GM18873 (cell line): ENCODE results near the gene NLRC3.

Experiments
- ATAC-seq: cut with Tn5 transposase; IDR thresholded peaks from one replicate; pipeline ENCODE4 v1.9.1; 2021; ENCODE audit warnings: mild to moderate bottlenecking, moderate library complexity, moderate number of reproducible peaks; ENCODE audit not compliant: unreplicated experiment, low FRiP score

Gene NLRC3

GRCh38 chr16:3582276-3583165, 5.3 kb upstream of the NLRC3 start:
- no peak for ATAC-seq

DNA sequence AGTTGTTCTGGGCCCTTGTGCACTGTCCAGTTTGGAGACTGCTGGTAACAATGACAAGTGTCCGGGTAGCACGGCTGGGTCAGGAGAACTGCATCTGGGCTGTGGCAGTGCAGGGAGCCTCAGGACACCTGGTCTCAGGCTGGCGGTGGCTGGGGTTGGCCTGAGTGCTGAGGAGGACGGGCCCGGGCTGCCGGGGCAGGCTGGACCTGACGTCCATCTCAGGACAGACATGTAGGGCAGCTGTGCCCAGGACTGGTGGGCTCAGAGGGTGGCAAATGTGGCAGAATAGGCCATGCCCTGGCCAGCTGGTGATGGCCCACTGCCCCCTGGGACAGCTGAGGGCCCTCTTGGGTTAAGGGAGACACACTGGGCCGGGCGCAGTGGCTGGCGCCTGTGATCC, 4.2 kb upstream of the NLRC3 start:
- ATAC-seq, result no peak

DNA sequence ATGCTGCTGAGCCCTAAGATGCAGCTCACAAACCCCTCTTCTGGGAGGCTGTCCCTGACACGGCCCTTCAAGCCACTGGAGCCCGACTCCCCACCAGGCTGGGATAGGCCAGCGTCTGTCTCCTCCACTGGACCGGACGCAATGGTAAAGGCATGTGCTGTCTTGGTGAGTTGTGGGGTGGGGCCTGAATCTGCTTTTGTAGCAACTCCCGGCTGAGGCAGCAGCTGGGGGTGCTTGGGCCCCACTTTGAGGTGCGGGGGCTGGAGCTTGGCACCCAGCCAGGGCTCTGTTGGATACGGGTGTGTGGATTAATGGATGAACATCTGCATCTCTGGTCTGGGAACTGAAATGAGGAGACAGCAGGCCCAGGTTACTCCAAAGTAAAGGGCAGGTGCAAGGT, 3.5 kb upstream of the NLRC3 start:
- no peak for ATAC-seq

GRCh38 chr16:3580251-3580651, 3.0 kb upstream of the NLRC3 start:
- ATAC-seq, result no peak

GRCh38 chr16:3579776-3580175, 2.6 kb upstream of the NLRC3 start:
- ATAC-seq, result no peak

DNA sequence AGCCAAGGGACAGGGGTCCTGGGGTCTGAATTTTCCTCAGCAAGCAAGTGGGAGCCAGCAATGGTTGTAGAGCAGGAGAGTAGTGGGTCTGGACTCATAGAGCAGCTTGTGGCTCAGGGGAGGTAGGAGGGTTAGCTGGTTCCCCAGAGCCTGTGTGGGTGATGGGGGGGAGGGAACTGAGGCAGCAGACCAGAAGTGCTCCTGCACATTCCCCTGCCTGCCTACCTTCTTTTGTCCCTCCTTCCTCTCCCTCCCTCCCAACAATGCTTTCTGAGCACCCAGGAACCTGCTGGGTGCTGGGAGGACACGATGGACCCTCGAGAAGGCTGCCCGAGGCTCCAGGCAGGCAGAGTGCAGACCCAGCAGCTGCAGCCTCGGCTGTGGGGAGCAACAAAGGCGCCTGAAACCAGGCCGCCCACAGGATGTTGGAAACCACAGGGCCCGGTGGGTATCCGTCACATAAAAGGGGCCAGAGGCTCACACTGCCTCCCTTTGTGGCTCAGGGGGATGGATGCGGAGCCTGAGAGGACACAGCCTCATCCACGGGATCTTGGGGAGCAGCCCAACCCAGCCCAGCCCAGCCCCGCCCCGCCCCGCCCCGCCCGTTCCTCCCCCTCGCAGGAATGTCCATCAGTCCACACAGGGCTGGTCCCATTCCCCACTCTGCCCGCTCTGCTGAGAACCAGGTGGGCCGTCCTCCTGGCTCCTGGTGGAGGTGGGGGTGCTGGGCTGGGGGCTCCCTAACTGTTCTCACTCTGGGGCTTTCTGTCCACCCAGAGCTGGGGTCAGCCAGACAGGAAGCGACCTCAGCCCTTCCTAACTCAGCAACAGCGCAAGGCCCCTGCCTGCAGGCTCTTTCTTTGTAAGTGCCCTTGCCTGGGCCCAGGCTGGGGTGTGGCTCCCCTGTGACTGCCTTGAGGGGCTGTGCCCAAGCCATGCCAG, 1.7 kb upstream of the NLRC3 start:
- ATAC-seq, result no peak

DNA sequence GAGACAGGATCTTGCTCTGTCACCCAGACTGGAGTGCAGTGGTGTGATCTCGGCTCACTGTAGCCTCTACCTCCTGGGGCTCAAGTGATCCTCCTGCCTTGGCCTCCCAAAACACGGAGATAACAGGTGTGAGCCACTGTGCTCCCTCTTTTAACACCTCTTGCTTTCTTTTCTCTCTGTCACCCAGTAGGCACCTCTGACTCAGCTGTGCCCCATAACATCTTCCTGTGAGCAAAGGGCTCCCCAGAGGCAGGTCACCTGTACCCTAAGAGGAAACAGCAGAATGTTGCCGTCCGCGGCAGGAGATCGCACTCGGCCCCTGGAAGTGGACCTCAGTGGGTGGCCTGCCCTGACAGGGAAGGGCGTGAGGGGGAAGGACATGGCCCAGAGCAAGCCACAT, 918 bp upstream of the NLRC3 start:
- ATAC-seq, result no peak

GRCh38 chr16:3576211-3576610, 992 bp downstream of the NLRC3 start:
- no peak for ATAC-seq

- ATAC-seq, result no peak
Observed at GRCh38 chr16:3575491-3575890, 1.7 kb downstream of the NLRC3 start.

- no peak for ATAC-seq
Observed at GRCh38 chr16:3574195-3574594, 3.0 kb downstream of the NLRC3 start.

- no peak for ATAC-seq
Observed at GRCh38 chr16:3573146-3573815, 3.9 kb downstream of the NLRC3 start.

DNA sequence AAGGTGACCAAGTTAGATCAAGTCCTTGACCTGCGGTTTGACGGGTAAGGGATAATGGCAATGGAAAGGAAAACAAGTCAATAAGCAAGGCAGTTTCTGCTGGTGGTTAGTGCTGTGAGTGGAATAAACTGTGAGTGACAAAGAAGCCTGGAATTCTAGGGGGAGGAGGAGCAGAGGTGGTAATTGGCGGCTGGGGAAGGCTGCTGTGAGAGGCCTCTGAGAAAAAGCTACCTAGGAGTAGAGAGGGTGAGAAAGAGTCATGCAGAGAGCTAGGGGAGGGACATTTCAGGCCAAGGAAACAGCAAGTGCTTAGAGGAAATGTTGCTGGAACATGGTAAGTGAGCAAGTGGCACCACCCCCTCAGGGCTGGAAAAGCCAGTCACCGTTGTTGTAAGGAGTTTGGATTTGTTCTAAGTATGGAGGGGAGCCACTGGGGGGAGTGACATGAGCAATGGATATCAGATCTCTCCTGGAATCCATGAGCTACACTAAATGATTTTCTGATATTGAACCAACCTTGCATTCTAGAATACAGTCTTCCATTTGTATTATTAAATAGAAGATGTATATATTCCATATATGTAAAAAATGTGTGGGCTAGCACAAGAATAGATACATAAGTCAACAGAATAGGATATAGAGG, 6.7 kb downstream of the NLRC3 start:
- no peak for ATAC-seq

- ATAC-seq, result no peak
Observed at GRCh38 chr16:3569851-3570250, 7.4 kb downstream of the NLRC3 start.

DNA sequence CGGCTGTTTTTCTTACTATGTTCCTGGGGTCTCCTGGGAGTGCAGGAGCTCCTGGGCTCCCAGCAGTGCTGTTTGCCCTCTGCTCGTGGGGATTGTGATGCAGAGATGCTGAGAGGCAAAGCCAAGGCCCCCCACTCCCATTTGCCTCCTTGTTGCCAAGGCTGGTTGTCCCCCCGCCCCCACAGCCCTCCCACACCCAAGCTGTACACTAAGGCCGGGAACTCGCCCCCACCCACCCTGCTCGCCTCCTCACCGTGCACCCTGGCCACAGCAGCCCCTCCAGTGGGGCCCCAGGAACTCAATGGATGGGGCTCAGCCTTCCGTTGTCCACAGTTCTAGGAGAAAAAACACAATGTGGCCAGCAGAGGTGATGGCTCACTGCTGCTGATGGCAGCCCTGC, 10.2 kb downstream of the NLRC3 start:
- ATAC-seq, result no peak

GRCh38 chr16:3564889-3565141, 12.4 kb downstream of the NLRC3 start:
- ATAC-seq, result no peak

DNA sequence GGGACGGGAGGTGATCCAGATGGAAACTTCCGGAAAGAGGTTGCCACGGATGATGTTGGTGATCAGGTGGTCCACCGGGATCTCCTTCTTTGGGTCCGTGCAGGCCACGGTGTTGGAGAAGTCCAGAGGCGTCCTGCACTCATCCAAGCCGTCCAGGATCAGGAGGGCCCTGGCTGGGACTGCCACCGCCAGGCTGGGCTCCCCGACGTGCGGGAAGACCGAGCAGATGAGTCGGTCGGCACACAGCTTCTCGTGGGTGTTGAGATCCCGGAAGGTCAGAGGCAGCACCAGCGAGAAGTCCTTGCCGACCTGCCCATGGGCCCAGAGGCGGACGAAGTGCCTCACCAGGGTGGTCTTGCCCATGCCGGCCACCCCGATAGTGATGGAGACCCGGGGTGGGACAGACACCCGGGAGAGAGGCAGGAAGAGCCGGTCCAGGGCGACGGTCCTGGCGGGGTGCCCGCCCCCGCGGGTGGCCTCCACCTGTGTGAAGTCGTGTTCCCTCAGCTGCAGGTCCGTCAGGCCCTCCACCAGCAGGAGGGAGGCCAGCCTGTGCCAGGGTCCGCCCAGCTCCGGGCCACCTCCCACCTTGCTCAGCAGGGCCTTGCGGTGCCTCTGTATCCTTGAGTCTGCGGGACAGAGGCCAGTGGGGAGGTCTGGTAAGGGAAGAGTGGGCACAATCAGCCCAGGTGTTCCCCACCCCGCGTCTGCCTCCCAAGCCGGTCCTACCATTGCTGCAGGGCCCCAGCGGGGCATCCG, 12.9 kb downstream of the NLRC3 start:
- no peak for ATAC-seq

GRCh38 chr16:3562914-3563480, 14.2 kb downstream of the NLRC3 start:
- ATAC-seq, result no peak

DNA sequence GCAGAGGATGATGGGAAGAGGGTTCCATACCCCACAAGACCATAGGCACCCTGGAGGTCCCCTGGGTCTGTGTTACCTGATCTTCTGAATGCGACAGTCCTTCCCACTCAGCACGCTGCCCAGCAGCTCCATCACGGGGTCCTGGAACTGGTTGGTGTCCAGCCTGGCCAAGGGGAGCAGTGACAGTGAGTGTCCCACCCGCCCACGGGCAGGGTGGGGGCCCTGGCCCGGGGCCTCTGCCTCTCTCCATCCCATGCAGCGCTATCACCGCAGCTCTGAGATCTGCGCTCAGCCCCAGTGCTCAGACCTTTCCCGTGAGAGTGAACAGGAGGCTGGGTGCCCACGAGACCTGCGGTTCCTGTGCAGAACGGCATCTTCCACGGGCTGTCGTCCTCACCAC, 15.6 kb downstream of the NLRC3 start:
- ATAC-seq, result no peak

- no peak for ATAC-seq
Observed at GRCh38 chr16:3554351-3554928, 22.8 kb downstream of the NLRC3 start.
